ENCODE results near the gene HSPH1.

DNA sequence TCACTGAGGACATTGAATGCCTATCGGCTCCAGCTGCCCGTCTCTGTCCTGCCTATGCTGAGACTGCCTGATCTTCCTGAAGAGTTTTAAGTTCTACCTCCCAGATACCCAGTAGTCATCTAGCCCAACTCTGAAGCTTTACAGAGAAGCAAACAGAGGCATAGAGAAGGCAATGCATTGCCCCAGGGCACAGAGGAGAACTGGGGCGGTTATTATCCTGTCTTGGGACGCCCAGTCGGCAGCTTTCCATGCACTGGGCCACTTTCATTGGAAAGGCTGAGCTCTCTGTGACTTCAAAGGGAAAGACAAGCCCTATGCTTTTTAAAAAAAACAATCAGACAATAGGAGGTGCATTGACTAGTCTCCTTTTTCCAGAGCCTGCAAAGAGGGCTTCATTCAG is 71.6 kb downstream of the HSPH1 start:
- TF ChIP-seq, protein P1, sequence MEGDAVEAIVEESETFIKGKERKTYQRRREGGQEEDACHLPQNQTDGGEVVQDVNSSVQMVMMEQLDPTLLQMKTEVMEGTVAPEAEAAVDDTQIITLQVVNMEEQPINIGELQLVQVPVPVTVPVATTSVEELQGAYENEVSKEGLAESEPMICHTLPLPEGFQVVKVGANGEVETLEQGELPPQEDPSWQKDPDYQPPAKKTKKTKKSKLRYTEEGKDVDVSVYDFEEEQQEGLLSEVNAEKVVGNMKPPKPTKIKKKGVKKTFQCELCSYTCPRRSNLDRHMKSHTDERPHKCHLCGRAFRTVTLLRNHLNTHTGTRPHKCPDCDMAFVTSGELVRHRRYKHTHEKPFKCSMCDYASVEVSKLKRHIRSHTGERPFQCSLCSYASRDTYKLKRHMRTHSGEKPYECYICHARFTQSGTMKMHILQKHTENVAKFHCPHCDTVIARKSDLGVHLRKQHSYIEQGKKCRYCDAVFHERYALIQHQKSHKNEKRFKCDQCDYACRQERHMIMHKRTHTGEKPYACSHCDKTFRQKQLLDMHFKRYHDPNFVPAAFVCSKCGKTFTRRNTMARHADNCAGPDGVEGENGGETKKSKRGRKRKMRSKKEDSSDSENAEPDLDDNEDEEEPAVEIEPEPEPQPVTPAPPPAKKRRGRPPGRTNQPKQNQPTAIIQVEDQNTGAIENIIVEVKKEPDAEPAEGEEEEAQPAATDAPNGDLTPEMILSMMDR (IDR thresholded peaks at IDR 0.05), result no peak
- no peak for TF ChIP-seq POLR2A (IDR thresholded peaks at IDR 0.05)

All from adrenal gland (tissue), 5 donors.